Astrocyte (in vitro differentiated cells and primary cell): Measurements from ENCODE around the gene BCL2A1. TPM values are rescaled to one million over a fixed set of nuclear protein-coding genes. Genes with fewer than 3 reads are reported as not detected.
A peak's percentile ranks its signal among the peaks of the same experiment; 100 is the strongest.
"Not testable (repeated sequence)": the region's sequence is repeated elsewhere in the genome, so short reads cannot be mapped to it uniquely, and the experiment has no call there.

Source experiments
- DNase-seq: peaks from one replicate; pipeline ENCODE4 v3.0.0-alpha.2; 2010; ENCODE audit warnings: low read depth
- FAIRE-seq: peaks from 2 replicates; lab custom pipeline; 2011; peaks lifted over from hg19 to GRCh38; lab: Jason Lieb, UNC
- H2AFZ ChIP-seq: 2 replicates; pipeline ENCODE4 v1.6.0; 2012; ENCODE audit warnings: low read depth, low read length, inconsistent platforms
- H3K27ac ChIP-seq: 2 replicates; pipeline ENCODE4 v1.5.1; 2011; ENCODE audit warnings: low read depth, low read length, inconsistent platforms
- H3K27me3 ChIP-seq: 2 replicates; pipeline ENCODE4 v1.6.0; 2011; ENCODE audit warnings: low read length, inconsistent platforms; ENCODE audit not compliant: insufficient read depth
- H3K36me3 ChIP-seq: 2 replicates; pipeline ENCODE4 v1.5.1; 2011; ENCODE audit warnings: low read length, inconsistent platforms; ENCODE audit not compliant: insufficient read depth
- H3K4me1 ChIP-seq: 2 replicates; pipeline ENCODE4 v1.5.1; 2011; ENCODE audit warnings: low read length, inconsistent platforms; ENCODE audit not compliant: insufficient read depth
- H3K4me2 ChIP-seq: 2 replicates; pipeline ENCODE4 v1.6.0; 2012; ENCODE audit warnings: low read length, inconsistent platforms
- H3K4me3 ChIP-seq: 2 replicates; pipeline ENCODE4 v1.5.1; 2011; ENCODE audit warnings: low read depth, mild to moderate bottlenecking, low read length, inconsistent platforms; ENCODE audit not compliant: insufficient read depth
- H3K79me2 ChIP-seq: 2 replicates; pipeline ENCODE4 v1.6.0; 2012; ENCODE audit warnings: mild to moderate bottlenecking, low read length, inconsistent platforms; ENCODE audit not compliant: insufficient read depth
- H3K9ac ChIP-seq: 2 replicates; pipeline ENCODE4 v1.6.0; 2012; ENCODE audit warnings: mild to moderate bottlenecking, low read length, inconsistent platforms
- H3K9me3 ChIP-seq: 2 replicates; pipeline ENCODE4 v1.5.1; 2012; ENCODE audit warnings: low read depth, mild to moderate bottlenecking, low read length, inconsistent platforms; ENCODE audit not compliant: insufficient read depth
- H4K20me1 ChIP-seq: 2 replicates; pipeline ENCODE4 v1.6.0; 2012; ENCODE audit warnings: low read length, inconsistent platforms; ENCODE audit not compliant: insufficient read depth
- H3K27ac Mint-ChIP-seq: one replicate; pipeline ENCODE4 v1.8.0; 2021; ENCODE audit warnings: mild to moderate bottlenecking, mixed read lengths; ENCODE audit not compliant: unreplicated experiment
- H3K27me3 Mint-ChIP-seq: one replicate; pipeline ENCODE4 v1.8.0; 2021; ENCODE audit warnings: low read depth, mixed read lengths; ENCODE audit not compliant: unreplicated experiment
- H3K36me3 Mint-ChIP-seq: one replicate; pipeline ENCODE4 v1.8.0; 2021; ENCODE audit warnings: low read depth, mixed read lengths; ENCODE audit not compliant: unreplicated experiment
- H3K4me1 Mint-ChIP-seq: one replicate; pipeline ENCODE4 v1.8.0; 2021; ENCODE audit warnings: low read depth, mixed read lengths; ENCODE audit not compliant: unreplicated experiment
- H3K4me3 Mint-ChIP-seq: one replicate; pipeline ENCODE4 v1.8.0; 2021; ENCODE audit warnings: mild to moderate bottlenecking, moderate library complexity, mixed read lengths; ENCODE audit not compliant: unreplicated experiment
- H3K9me3 Mint-ChIP-seq: one replicate; pipeline ENCODE4 v1.8.0; 2021; ENCODE audit warnings: mild to moderate bottlenecking, mixed read lengths; ENCODE audit not compliant: unreplicated experiment
- EZH2 ChIP-seq: IDR thresholded peaks from 2 replicates; pipeline ENCODE4 v1.6.1; 2012; ENCODE audit warnings: mild to moderate bottlenecking, low read length, inconsistent platforms; ENCODE audit not compliant: insufficient read depth
- total RNA-seq: library from RNA; stranded (reverse); gene quantifications from 2 replicates; pipeline ENCODE4 v1.2.1, GENCODE V29; 2021
- TF ChIP-seq, protein P1 (sequence below): IDR thresholded peaks from 2 replicates; pipeline ENCODE4 v1.5.1; 2011; ENCODE audit warnings: low read depth, mild to moderate bottlenecking, inconsistent platforms, low read length, moderate library complexity; ENCODE audit not compliant: insufficient read depth

Gene BCL2A1
- total RNA-seq, 1 donor from 2014 or later, result not detected

DNA sequence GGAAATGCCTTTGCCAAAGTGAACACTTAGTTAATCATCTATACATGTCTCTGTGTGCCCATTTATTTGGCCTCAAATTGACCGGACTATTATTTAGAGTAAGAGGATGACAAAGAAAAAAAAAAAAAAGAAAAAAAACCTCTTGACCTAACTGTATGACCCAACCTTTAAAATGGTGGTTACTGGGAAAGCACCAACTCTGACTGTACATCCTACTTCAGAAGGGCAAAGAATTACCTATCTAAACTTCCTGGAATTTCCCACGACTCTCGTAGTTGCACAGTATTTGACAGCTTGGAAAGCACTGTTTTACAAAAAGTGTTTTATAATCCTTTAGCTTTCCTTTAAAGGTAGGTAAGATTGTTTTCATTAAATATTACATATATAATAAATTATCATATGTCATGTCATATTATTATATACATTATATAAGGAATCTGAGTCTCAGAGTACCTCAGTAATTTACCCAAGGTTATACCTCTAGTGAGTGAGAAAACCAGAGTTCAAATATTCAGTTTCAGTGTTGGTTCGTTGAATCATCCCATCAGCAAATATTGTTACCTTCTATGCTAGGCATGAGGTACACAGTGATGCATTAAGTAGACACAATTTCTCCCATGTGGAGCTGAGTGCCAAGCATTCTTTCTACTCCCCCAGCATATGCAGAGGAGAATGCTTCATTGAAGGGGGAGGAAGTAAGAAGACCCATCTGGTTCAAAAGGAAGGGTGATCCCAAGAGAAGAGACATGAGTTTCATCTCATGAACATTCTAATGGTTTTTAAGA is 5.0 kb downstream of the BCL2A1 start:
- no peak overlapping the region for H3K9ac ChIP-seq
- peaks cover 6% of the 10 kb centered on the region for H3K4me1 ChIP-seq
- H3K27me3 ChIP-seq, result no peaks in the 10 kb centered on the region
- no peak overlapping the region for H2AFZ ChIP-seq
- H3K4me3 ChIP-seq, result no peak overlapping the region
- no peaks in the 10 kb centered on the region for H3K36me3 ChIP-seq
- no peak overlapping the region for H3K4me3 Mint-ChIP-seq
- TF ChIP-seq EZH2, result no peak
- H4K20me1 ChIP-seq, result no peaks in the 10 kb centered on the region
- H3K27me3 Mint-ChIP-seq, result no peaks in the 10 kb centered on the region
- H3K27ac Mint-ChIP-seq, result no peak overlapping the region
- no peaks in the 10 kb centered on the region for H3K36me3 Mint-ChIP-seq
- DNase-seq, result peak; percentile 57
- H3K79me2 ChIP-seq, result no peaks in the 10 kb centered on the region
- no peak overlapping the region for H3K27ac ChIP-seq
- H3K9me3 Mint-ChIP-seq, result no peaks in the 10 kb centered on the region
- no peak for FAIRE-seq
- H3K9me3 ChIP-seq, result no peaks in the 10 kb centered on the region
- H3K4me1 Mint-ChIP-seq, result peaks cover 11% of the 10 kb centered on the region
- no peak overlapping the region for H3K4me2 ChIP-seq

DNA sequence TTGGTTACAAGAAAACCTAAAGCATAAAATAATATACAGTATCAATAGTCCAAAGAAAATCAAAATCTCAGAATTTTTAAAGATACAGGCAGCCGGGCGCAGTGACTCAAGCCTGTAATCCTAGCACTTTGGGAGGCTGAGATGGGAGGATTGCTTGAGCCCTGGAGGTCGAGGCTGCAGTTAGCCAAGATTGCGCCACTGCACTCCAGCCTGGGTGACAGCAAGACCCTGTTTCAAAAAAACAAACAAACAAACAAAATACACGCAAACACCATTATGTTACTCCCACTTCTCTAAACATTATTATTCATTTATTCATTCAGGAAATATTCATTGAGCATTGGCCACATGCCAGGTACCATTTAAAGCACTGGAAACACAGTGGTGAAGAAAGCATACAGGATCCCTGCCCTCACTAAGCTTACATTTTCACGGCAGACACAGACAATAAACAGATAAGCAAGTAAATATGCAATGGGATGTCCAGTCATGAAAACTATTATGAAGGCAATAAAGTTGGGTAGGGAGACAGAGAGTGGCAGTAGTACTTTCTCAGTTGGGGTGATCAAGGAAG is 6.7 kb downstream of the BCL2A1 start:
- no peak overlapping the region for H3K27ac Mint-ChIP-seq
- Histone ChIP-seq H3K27me3 (no peaks in the 10 kb centered on the region), H3K4me2 (no peak overlapping the region), H3K36me3 (no peaks in the 10 kb centered on the region), H3K9ac (no peak overlapping the region), H2AFZ (no peak overlapping the region), H3K4me3 (no peak overlapping the region), H3K79me2 (no peaks in the 10 kb centered on the region), H3K27ac (no peak overlapping the region), H3K9me3 (no peaks in the 10 kb centered on the region), H4K20me1 (no peaks in the 10 kb centered on the region), H3K4me1 (no peaks in the 10 kb centered on the region)
- H3K36me3 Mint-ChIP-seq, result no peaks in the 10 kb centered on the region
- H3K9me3 Mint-ChIP-seq, result no peaks in the 10 kb centered on the region
- no peak for DNase-seq
- peaks cover 11% of the 10 kb centered on the region for H3K4me1 Mint-ChIP-seq
- H3K4me3 Mint-ChIP-seq, result no peak overlapping the region
- TF ChIP-seq, protein P1, sequence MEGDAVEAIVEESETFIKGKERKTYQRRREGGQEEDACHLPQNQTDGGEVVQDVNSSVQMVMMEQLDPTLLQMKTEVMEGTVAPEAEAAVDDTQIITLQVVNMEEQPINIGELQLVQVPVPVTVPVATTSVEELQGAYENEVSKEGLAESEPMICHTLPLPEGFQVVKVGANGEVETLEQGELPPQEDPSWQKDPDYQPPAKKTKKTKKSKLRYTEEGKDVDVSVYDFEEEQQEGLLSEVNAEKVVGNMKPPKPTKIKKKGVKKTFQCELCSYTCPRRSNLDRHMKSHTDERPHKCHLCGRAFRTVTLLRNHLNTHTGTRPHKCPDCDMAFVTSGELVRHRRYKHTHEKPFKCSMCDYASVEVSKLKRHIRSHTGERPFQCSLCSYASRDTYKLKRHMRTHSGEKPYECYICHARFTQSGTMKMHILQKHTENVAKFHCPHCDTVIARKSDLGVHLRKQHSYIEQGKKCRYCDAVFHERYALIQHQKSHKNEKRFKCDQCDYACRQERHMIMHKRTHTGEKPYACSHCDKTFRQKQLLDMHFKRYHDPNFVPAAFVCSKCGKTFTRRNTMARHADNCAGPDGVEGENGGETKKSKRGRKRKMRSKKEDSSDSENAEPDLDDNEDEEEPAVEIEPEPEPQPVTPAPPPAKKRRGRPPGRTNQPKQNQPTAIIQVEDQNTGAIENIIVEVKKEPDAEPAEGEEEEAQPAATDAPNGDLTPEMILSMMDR, result no peak
- TF ChIP-seq EZH2, result no peak
- FAIRE-seq, result no peak
- no peaks in the 10 kb centered on the region for H3K27me3 Mint-ChIP-seq

DNA sequence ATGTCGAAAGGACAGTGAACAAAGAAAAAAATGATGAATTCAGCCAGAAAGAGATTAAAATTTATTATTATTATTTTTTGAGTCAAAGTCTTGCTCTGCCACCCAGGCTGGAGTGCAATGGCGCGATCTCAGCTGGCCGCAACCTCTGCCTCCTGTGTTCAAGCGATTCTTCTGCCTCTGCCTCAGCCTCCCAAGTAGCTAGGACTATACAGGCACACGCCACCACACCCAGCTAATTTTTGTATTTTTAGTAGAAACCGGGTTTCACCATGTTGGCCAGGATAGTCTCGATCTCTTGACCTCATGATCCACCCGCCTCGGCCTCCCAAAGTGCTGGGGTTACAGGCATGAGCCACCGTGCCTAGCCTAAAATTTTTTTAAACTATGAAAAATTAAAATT is 8.1 kb downstream of the BCL2A1 start:
- H3K9ac ChIP-seq, H3K9me3 ChIP-seq, H3K27ac Mint-ChIP-seq, DNase-seq, H3K4me2 ChIP-seq, H3K36me3 ChIP-seq, H3K79me2 ChIP-seq, H3K4me1 ChIP-seq, H3K4me3 Mint-ChIP-seq, H3K36me3 Mint-ChIP-seq, H3K27me3 ChIP-seq, H2AFZ ChIP-seq, H3K4me3 ChIP-seq, H3K9me3 Mint-ChIP-seq, H3K27me3 Mint-ChIP-seq, H3K27ac ChIP-seq, H4K20me1 ChIP-seq, FAIRE-seq: not testable (repeated sequence)
- H3K4me1 Mint-ChIP-seq, result peaks cover 13% of the 10 kb centered on the region
